NCI-H510A (cell line): ENCODE measurements around the gene PRKG1.
"Not testable (repeated sequence)": the region's sequence is repeated elsewhere in the genome, so short reads cannot be mapped to it uniquely, and the experiment has no call there.

Experiments
- DNase-seq: peaks from one replicate; lab custom pipeline; 2025; lab: John Stamatoyannopoulos, UW

Gene PRKG1

DNA sequence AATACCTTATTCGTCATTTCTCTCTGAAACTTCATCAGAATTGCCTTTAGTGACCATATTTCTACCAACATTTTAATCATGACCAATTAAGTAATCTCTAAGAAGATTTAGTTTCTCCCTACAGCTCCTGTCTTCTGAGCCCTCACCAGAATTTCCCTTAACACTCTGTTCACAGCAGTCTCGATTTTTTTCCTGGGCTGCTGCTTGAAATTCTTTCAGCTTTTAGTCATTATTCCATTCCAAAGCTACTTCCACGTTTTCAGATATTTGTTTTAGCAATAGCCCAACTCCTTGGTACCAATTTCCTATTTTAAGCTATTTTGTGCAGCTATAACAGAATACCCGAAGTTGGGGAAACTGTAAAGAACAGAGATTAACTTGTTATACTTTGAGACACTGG, 1047.4 kb downstream of the PRKG1 start:
- DNase-seq = no peak

DNA sequence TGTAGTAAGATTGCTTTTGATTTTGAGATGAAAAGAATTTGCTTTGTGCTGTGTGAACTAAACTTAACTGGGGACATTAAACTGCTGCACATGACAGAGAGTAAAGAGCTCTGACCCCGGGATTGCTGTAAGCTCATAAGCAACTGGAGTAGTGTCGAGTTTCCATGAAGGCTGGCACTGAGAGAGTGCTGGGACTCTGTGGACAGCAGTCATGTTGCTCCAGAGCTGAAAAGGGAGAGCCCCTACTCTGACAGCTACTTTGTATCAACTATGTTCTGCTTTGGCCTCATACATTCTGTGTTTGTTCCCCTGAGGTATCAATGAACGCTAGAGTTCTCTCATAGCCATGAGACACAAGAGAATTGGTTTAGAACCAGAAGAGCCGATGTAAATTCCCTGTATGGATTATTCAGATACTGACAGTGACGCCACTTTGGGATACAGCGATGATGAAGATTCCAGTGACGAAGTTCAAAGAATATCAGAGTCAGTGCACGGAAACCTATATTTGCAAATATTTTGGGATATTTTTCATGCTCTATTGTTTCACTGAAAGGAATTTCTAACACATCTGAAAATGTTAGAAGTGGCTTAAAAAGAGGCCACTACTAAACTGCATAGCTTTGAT, 1053.9 kb downstream of the PRKG1 start:
- no peak for DNase-seq

DNA sequence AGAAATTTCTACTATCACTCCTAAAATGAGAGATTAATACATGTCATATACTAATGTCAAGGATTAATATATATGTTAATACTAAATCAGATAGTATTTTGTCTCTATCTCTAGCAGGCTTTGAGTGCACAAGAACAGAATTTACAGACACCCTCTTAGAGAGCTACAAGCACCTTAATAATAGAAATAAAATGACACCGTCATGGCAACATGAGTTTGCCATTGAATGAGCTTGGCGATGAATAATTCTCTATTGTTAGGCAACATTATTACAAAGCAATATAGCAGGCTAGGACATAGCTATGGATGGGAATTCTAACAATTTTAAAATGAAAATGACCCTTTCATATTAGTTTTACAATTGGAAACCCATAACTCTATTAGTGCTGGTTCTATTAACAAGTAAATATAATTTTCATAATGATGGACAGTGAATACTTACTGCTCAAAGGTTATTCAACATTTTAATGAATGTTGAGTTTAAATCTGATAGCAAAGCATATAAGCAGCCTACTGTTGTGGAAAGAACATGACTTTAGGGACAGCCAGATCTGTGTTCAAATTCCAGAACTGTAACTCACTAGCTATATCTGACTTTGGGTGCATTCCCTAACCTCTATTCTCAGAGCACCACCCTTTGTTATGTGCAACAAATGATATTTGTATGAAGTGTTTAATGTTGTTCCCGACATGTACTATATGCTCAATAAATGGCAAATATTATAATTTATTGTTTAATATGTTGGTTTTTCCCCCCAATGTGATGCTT, 1055.3 kb downstream of the PRKG1 start:
- no peak for DNase-seq

DNA sequence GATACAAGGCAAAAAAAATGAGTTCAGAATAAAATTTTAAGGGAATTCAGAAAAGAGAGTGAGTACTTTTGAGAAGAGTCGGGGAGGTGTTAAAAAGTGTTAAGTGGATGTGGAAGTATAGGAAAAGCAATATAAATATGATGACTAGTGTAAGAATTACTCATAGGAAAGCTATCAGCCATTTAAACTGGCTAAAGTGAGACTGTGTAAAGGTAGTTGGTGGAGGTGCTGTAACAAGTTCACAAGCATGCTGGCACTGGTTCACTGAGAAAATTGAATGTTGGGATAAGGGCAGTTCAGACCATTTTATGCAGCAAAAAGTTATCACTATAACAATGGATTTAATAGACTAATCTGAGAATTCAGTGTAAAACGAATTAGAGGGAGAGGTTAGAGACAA, 1060.8 kb downstream of the PRKG1 start:
- DNase-seq = no peak

DNA sequence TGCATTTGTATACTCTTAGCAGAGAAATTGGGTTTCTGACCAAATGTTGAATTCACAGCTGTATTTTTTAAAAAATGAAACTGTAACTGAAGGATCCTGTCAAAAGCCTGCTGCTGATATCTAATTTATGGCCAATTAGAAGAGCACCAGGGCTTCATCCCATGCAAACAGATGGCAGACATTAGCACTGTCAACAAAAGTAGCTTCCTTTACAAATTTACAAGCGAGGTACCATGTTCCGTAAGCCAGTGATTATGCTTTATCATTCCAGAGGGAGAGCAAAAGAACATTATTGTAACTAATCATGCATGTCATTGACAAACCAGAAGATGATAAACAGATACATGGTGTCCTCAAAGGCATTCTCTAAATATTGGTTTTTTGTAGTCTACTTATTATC, 1062.6 kb downstream of the PRKG1 start:
- DNase-seq = no peak

DNA sequence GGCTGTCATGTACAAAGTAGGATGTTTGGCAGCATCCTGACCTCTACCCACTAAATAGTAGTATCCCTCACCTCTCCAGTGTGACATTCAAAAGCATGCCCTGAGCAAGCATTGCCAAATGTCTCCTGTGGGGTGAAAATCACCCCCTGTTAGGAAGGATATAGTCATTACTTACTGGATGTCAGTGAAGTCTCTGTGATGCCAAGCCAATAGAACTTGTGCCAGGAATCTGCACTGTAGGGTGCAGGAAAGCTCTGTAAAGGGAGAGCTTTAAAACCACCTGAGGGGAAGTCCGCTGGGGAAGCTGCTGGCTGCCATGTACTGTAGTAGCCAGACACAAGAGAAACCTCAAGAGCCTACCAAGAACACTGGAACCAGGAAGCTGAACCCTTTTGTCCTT, 1069.1 kb downstream of the PRKG1 start:
- DNase-seq = no peak

DNA sequence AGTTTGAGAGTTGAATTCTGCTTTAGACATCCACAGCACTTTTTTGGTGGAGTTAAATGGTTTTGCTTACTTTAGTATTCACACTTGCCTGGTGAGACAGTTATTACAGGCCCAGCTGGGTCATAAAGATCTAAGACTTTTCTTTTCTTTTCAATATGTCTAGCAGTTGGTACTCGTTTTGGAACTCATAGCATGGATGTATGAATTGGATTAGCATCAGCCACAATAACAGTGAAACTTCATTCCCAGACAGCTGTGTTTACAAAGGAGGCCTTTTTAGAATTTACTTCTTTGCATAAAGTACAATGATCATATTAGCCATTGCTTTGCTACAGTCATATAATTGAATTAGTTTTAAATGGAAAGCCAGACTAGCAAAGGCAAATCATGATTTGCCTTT, 1071.3 kb downstream of the PRKG1 start:
- DNase-seq = no peak

DNA sequence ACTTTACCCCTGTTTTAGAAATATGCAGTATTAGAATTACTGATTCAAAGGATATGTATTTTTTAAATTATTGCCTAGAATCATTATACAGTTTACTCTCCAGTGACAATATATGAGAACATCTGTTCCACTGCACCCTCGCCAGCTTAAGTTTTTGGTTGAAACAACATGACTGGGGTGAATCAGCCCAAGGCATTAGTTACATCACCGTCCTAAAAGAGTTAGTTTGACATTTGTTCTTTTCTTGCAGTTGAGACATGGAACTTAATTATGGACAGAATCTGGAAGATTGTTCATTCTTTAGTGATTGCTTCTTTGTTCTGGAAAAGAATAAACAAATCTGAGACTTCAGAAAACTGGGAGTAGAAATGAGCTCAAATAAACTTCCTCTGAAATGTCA, 1072.5 kb downstream of the PRKG1 start:
- DNase-seq = no peak

DNA sequence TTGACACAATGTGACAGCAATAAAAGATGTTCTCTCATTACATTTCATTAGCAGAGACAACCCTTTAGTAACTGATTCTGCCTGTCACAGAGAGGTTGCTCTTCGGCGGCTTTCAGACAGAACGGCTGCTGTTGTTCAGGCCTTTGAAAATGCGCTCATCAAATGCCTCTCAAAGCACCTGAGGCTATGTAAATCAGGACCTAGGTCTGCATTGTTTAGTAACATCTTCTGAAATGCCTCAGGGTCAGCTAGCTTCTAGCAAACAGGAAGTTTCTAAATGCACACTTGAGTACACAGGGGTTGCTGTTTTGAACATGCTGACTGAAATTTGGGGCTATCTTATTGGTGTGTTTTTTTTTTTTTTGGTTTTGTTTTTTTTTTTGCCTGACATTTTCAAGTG, 1096.5 kb downstream of the PRKG1 start:
- no peak for DNase-seq

DNA sequence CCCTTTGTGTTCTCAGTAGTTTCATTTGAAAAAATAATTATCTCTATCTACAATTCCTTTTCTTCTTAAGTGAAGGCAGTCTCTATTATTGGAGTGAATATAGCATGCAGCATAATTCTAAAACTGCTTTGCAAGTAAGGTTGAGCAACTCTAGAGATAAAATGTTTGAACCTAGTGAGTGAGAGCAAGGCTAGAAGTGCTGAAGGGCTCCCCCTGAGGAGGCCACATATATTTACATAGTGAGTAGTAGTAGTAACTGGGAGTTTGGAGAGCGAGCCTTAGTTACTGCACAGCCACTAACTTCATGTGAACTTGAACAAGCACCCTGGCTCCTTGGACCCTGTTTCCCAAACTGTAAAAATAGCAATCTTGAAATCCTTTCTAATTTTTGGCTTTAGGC, 1098.3 kb downstream of the PRKG1 start:
- no peak for DNase-seq

DNA sequence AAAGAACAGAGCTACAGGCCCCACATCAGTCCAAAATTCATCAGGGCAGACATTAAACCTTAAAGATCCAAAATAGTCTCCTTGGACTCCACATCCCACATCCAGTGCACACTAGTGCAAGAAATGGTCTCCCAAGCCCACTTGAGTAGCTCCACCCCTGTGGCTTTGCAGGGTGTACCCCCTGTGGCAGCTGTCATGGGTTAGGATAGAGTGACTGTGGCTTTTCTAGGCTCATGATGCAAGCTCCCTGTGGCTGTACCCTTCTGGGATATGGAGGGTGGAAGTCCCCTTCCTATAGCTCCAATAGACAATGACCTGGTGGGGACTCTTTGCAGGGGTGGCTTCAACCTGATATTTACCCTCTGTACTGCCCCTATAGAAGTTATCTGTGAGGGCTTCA, 1111.0 kb downstream of the PRKG1 start:
- DNase-seq = no peak

DNA sequence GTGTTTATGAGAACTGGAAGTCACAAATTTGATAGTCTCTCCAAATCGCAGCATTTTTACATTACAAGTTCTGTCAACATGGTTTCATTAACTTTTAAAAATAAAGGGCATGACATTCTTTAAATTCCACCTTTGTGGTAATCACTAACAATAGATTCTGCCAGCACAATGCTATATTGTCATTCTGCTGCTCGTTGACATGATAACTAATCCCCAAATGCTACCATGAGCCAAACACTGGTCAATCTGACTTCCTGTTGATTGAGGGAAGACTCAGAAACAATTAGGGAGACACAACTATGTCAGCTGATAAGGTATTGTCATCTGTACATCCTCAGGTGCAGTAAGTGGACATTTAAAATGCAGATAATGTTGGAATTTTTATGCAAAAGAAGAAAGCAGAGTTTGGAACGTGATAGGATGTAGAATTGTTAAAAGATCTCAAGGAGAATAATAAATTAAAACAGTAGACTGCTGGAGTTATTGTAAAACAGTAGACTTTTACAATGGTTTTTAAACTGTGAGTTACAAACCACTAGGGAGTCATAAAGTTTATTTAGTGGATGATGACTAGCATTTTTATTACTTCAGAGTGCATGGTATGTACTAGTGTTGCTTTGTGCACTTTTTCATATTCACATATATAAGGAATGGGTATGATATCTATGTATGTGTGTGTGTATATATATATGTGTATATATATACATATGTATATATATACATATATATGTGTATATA, 1113.4 kb downstream of the PRKG1 start:
- no peak for DNase-seq

DNA sequence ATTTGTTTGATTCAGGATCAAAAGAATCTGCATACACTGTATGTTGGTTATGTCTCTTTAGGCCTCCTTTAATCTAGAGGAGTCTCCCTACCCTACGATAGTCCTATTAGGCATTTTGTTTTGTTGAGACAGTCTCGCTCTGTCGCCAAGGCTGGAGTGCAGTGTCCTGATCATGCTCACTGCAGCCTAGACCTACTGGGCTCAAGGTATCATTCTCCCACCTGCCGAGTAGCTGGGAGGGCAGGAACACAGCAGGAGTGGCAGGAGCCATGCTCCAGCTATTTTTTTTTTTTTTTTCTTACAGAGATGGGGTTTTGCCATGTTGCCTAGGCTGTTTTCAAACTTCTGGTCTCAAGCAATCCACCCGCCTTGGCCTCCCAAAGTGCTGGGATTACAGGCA, 1116.8 kb downstream of the PRKG1 start:
- DNase-seq = no peak

DNA sequence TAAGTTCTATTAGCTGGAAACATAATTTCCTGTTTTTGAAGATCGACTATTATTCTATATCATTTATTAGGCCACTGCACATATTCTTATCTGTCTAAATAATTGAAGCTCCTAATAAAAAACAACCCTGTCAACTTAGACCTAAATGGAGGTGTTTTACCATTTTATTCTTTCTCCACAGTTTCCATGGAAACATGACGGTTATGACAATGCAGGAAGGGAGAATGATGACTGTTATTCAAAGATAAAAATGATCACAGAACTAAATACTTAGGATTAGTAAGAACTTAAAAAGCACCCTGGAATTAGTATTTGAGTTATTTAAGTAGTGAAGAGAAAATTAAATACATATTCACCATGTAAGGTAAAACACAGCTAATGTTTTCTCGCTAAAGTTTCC, 1119.9 kb downstream of the PRKG1 start:
- DNase-seq = no peak

DNA sequence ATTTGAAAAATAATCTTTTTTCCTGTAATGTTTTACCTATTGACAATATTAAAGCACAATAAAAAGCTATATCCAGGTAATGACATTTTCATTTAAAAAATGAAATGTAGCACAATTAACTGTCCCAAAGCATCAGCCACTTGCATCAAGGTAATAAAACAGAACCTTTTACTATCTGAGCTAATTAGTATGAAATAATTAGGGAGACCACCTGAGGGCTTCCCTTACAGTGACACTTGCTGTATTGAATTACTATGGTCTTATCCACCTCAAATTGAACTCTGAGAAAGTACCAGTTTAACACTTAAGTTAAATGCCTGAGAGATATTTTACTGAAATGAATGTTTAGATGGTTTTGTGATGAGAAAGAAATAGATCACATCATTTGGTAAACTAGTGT, 1120.4 kb downstream of the PRKG1 start:
- DNase-seq = no peak

DNA sequence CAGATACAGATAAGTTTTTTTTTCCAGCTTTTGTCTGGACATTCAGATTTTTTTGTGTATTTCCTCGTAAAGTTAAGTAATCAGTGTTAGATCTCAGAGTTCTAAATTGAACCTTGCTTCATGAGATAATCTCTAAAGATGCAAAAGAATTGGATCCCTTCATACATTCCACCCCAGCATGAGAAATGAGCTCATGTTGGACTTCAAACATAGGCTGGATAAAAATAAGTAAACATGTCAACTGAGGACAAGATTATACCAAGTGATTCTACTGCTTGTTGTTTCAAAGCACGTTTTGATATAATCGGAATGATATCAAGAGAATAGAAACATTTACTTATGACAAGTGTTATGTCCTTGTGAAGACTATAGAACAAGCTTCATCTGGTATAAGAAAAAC, 1122.8 kb downstream of the PRKG1 start:
- no peak for DNase-seq

DNA sequence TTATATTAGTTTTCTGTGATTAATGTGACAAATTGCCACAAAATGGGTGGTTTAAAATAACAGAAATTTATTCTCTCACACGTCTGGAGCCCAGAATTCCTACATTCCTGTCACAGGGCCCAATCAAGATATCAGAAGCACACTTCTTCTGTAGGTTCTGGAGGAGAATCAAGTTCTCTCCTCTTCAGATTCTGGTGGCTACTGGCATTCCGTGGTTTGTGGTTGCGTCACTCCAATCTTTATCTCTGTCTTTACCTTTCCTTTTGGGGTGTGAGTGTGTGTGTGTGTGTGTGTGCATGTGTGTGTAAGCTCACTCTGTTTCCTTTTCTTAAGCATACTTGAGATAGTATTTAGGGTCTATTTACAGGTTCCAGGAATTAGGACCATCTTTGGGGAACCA, 1124.3 kb downstream of the PRKG1 start:
- no peak for DNase-seq

DNA sequence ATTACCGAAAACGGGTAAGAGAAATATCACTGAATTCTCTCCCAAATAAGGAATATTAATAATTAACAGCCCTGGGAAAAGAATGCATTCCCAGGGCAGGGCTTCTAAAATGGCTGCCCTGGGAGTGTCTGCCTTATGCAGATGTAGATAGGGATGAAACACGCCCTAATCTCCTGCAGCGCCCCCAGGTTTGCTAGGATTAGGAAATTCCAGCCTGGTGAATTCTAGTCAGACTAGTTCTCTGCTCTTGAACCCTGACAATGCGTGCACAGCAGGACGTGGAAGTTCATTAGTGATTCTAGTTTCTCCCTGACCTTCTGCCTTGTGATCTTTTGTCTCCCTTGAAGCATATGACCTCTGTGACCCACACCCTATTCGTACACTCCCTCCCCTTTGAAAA, 1130.6 kb downstream of the PRKG1 start:
- DNase-seq = not testable (repeated sequence)

DNA sequence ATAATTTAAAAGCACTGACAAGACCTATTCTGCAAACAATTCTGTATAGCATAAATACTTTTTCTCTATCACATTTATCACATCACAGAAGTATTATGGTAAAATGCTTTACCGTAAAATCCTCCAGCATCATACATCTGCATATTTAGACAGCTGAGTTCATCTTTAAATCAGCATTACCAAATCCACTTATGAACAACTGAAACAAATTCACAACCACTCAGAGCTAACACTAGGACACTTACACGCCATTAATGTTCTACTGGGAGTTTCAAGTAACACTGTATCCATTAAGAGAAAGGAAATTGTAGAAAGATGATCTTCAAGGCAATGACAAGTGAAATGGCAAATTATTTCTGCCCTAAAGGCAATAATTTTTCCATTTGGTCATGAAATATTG, 1134.1 kb downstream of the PRKG1 start:
- no peak for DNase-seq

DNA sequence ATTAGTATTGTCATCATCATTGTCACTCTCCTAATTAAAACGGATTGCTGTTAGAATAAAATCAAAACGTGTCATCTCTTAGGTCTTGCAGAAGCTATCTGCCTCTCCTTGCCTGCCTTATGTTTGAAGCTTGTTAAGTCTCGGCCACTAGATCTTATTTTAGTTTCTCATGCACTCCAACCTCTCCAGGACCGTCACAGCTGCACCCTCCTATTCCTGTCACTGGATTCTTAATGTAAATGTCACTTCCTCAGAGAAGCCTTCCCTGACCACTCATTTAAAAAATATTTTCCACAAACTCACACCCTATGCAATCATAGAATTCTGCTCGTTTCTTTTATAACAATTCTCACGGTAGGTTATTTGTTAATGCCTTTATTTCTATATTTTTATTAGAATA, 1135.9 kb downstream of the PRKG1 start:
- no peak for DNase-seq

DNA sequence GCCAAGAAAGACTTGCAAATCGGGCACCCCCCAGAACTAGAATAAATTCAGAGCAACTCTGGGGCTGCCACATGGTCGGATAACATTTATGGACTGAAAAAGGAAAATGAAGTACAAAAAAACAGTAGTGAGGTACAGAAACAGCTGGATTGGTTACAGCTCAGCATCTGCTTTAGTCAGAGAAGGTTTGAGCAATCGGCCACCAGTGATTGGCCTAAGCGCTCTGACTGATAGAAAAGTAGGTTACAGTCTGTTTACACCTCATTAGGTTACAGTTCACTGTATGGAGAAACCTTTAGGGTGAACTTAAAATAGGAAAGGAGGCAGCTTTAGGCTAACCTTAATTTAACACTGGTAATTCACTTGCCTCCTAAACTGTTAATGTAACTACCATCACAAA, 1137.8 kb downstream of the PRKG1 start:
- DNase-seq = no peak

DNA sequence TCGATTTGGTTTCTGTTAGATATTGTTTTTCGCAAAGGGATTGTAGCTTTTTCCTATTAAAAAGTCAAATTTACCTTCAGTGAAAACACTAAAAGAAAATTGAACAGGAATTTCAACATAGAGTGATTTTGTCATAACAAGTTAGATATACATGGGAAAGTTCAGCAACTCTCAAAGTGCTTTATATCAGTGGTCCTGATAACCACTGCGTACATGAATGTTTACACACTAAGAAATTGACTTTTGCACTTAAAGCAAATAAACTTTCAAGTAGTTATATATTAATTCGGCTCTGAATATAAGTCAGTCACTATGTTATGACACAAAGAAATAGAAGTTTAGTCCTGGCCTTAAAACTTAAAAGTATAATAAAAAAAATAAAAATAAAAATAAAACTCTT, 1138.5 kb downstream of the PRKG1 start:
- DNase-seq = no peak

DNA sequence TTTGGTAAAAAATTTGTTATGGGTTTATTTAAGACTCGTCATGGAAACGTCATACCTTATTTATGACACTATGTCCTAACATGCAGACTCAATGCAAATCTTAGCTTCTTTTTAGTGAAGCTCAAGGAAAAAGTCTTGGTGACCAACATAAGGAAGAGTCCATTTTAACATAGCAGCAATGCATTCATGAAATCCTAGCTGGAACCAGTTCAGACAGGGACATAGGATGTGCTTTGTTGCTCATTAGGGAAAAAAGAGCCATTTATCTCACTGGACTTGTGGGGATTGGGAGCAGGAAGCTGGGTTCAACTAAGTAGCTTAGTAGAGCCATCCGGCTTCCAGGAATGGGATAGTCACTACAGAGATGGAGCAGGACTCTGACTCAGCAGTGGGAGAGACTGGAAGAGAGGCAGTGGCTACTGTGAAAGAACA, 1139.0 kb downstream of the PRKG1 start:
- no peak for DNase-seq
